HG02981 (cell line): ENCODE results near the gene IL17REL.

Source experiments
- ATAC-seq: cut with Tn5 transposase; IDR thresholded peaks from one replicate; pipeline ENCODE4 v1.9.1; 2021; ENCODE audit warnings: mild to moderate bottlenecking, moderate library complexity; ENCODE audit not compliant: unreplicated experiment

The IL17REL gene

GRCh38 chr22:49969751-49970527 is 42.6 kb downstream of the IL17REL start:
- no peak for ATAC-seq

DNA sequence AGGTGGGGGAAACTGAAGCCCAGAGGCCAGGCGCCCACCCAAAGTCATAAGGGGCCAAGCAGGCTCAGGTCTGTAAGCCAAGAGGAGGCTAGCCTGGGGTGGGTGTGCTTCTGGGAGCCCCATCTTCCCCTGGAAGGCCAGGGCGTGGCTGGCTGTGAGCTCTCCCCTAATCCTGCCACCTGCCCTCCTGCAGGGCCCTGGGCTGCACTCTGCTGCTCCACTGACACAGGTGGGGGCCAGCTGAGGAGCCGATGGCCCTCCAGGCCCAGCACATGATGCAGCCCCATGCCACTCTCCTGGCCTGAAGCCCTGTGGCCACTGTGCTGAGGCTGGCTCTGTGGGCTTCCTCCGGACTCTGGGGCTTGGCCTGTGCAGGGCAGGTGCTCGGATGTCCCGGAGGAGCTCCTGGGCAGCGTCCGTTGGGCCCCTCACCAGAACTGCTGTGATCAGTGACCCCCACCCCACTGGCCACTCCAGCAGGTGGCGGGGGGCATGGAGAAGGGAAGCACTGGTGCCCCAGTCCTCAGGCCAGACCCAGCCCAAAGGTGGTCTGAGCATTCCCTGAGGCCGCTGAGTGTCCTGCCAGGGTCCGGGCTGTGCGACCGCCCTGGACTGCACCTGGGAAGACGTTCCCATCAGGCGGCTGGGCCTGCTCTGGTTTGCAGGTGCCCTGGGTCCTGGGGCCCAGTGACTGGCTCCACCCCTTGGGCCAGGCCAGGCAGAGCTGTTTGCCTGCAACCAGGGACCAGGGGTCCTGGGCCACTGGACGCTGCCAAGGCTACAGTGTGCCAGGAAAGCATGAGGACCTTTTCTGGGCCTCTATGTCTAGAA is 43.5 kb downstream of the IL17REL start:
- ATAC-seq, result no peak

- ATAC-seq, result no peak
These were observed 44.2 kb downstream of the IL17REL start for GRCh38 chr22:49968313-49968830.

- no peak for ATAC-seq
These were observed 44.8 kb downstream of the IL17REL start for GRCh38 chr22:49967706-49968208.

- ATAC-seq, result no peak
These were observed 45.5 kb downstream of the IL17REL start for GRCh38 chr22:49966774-49967705.

DNA sequence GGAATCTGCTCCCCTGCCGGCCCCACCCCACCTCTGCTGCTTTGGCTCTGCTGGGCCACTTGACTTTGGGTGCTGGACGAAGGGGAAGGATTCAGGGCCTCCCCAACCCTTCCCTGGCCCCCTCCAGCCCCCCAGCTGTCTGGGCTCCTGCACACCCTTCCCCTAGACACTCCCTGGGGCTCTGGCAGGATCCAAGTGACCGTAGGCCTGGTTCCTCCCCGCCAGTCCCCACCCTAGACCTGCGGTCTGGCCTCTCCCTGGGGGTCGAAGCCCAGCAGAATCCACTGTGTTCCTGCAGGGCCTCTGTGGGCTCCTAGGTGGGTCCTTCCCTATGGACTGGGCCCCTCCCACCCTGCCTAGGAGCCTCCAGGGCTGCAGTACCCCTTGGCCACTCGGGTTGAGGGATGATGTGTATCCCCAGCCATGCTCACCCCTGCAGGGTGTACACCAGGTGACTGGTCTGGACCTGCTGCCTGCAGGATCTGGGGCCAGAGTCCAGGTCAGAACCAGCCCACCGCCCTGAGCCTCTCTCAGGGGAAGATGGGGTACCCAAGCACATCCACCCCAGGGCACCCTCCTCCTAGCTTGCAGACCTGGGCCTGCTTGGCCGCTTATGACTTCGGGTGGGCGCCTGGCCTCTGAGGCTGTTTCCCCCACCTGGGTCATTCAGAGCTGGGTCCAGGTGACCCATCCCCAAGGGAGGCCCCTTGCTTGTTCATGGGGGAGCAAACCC is 46.4 kb downstream of the IL17REL start:
- ATAC-seq, result no peak

DNA sequence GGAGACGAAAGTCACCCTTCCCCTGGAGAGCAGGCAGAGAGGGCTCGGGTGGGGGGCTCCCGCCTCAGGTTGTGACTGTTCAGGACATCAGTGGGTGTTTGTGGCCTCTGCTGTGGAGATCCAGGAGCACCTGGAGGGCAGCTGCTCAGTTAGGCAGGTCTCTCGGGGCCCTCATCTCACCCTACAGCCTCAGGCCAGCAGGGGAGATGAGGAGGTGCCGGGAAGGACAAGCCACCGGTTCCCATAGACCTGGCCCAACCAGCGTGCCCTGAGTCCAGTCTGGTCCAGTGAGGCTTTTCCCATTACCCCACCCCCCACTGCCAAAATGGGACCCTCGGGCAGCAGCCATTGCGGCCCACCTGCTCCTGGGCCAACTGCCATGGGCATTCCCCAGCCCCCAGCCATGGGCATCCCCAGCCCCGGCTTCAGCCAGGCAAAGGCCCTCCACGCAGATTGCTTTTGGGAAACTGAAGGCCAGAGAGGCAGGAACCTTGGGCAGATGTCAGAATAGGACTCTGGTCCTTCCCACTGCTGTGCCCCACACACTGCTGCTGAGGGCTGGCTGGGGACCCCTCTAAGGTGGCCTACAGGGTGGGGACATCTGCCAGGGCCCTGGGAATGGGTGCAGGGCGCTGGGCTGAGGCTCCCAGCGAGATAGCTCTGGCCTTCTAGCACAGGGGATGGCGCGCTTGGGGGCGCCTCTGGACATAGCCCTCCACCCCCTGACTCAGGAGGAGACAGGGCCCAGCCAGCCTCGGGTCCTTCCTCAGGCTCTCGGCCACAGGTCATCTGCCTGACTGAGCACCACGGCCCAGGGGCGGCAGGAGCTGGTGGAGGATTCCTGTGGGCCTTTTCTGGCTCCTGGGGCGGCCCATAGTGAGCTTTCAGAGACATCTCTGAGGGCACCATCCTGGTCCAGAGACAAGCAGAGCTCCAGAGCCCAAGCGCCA is 47.2 kb downstream of the IL17REL start:
- no peak for ATAC-seq

GRCh38 chr22:49964136-49965090 is 48.2 kb downstream of the IL17REL start:
- ATAC-seq, result no peak

DNA sequence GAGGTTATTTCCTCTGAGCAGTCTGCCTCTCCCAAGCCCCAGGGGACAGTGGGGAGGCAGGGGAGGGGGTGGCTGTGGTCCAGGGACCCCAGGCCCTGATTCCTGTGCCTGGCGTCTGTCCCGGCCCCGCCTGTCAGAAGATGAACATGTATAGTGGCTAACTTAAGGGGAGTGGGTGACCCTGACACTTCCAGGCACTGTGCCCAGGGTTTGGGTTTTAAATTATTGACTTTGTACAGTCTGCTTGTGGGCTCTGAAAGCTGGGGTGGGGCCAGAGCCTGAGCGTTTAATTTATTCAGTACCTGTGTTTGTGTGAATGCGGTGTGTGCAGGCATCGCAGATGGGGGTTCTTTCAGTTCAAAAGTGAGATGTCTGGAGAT is 48.9 kb downstream of the IL17REL start:
- no peak for ATAC-seq

DNA sequence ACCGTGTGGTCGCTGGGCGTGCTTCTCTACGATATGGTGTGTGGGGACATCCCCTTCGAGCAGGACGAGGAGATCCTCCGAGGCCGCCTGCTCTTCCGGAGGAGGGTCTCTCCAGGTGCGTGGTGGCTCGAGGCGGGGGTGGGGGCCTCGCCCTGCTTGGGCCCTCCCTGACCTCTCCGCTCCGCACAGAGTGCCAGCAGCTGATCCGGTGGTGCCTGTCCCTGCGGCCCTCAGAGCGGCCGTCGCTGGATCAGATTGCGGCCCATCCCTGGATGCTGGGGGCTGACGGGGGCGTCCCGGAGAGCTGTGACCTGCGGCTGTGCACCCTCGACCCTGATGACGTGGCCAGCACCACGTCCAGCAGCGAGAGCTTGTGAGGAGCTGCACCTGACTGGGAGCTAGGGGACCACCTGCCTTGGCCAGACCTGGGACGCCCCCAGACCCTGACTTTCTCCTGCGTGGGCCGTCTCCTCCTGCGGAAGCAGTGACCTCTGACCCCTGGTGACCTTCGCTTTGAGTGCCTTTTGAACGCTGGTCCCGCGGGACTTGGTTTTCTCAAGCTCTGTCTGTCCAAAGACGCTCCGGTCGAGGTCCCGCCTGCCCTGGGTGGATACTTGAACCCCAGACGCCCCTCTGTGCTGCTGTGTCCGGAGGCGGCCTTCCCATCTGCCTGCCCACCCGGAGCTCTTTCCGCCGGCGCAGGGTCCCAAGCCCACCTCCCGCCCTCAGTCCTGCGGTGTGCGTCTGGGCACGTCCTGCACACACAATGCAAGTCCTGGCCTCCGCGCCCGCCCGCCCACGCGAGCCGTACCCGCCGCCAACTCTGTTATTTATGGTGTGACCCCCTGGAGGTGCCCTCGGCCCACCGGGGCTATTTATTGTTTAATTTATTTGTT is 49.6 kb downstream of the IL17REL start:
- no peak for ATAC-seq

DNA sequence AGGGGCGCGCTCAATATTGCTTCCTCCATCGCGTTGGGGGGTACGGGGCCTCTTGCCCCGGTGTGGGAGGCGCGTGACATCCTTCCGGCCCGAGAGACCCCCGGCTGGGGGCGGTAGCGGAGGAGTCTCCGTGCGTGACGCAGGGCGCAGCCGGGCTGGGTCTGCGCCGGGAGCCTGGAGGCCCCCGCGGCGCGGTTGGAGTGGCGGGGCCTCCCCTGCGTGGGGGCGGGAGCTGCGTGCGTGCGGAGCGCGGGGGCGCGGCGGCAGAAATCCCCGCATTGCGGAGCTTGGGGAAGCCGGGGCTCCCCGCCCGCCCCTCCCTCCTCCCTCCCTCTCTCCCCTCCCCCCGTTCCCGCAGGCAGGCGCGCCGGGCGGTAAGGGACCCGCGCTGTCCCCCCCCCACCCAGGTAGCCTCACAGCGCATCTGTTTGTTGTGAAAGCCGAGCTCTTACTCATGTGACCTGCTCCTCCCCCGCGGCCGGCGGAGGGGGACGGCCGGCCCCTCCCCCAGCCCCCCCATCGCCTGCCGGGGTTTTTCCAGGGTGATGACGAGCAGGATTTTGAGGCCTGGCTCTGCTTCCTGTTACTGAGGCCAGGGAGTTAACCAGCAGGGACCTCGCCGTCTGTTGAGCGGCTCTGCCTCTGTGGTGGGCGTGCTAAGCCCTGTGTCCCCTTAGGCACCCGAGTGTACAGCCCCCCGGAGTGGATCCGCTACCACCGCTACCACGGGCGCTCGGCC is 50.4 kb downstream of the IL17REL start:
- no peak for ATAC-seq

- no peak for ATAC-seq
These were observed 51.0 kb downstream of the IL17REL start for GRCh38 chr22:49961601-49962011.

GRCh38 chr22:49961005-49961600 is 51.5 kb downstream of the IL17REL start:
- ATAC-seq, result no peak

DNA sequence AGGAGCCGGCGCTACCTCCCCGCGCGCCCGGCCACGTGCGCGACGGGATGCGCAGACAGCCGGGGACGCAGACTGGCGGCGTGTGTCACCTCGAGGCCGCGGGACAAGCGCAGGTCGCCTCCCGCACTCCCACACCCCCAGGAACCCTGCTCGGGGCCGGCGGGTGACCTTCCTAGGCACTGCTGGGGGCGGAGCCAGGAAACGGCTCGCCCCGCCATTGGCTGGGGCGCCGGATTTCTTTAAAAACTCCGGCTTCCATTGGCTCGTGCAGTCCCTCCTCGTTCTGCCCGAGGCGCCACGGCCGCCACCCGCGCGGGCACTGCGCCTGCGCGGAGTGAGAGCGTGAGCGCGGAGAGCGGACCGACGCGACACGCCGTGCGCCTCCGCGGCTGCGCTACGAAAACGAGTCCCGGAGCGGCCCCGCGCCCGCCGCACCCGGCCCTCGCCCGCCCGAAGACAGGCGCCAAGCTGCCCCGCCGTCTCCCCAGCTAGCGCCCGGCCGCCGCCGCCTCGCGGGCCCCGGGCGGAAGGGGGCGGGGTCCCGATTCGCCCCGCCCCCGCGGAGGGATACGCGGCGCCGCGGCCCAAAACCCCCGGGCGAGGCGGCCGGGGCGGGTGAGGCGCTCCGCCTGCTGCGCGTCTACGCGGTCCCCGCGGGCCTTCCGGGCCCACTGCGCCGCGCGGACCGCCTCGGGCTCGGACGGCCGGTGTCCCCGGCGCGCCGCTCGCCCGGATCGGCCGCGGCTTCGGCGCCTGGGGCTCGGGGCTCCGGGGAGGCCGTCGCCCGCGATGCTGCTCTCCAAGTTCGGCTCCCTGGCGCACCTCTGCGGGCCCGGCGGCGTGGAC is 52.2 kb downstream of the IL17REL start, which contains the start of gene PIM3:
PIM3 (plus strand) TSS at position 614 of the 846 bp plus-strand sequence; CDS start at position 790, 176 bp downstream.
- peak; percentile 60 for ATAC-seq

DNA sequence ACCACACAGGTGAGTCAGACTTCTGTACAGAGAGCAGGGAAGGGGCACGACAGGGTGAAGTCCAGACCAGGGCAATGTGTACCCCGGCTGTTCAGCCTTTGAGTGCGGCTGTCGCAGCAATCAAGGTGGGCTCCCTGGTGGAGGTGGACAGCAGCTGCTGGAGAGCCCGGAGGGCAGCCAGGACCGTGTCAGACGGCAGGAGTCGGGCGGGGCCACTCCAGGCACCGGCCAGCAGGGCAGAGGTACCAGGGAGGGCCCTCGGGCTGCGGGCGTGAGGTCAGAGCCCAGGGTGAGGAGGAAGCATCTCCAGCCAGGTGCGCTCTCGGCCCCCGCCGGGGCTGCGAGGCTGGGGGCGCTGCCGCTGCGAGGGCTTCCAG is 52.8 kb downstream of the IL17REL start:
- ATAC-seq, result no peak
